KMS-11 (cell line): ENCODE results near the gene SERGEF.

Experiments
- H2AFZ ChIP-seq: fragments of 200-600 bp; sonication (generic); 2 replicates; pipeline ENCODE4 v1.6.1; 2016; ENCODE audit warnings: antibody characterized with exemption, mixed run types, low read depth
- H3K27ac ChIP-seq: fragments of 200-600 bp; sonication (generic); 2 replicates; pipeline ENCODE4 v1.6.1; 2016; ENCODE audit warnings: mild to moderate bottlenecking, mixed run types
- H3K27me3 ChIP-seq: fragments of 200-600 bp; sonication (generic); 2 replicates; pipeline ENCODE4 v1.6.1; 2017; ENCODE audit warnings: mild to moderate bottlenecking, low read depth, mixed run types, moderate library complexity; ENCODE audit not compliant: insufficient read depth
- H3K36me3 ChIP-seq: fragments of 200-600 bp; sonication (generic); 2 replicates; pipeline ENCODE4 v1.6.1; 2017; ENCODE audit warnings: mild to moderate bottlenecking, mixed run types; ENCODE audit not compliant: insufficient read depth
- H3K4me1 ChIP-seq: fragments of 200-600 bp; sonication (generic); 2 replicates; pipeline ENCODE4 v1.6.1; 2016; ENCODE audit warnings: mild to moderate bottlenecking, low read depth, mixed run types; ENCODE audit not compliant: poor library complexity, severe bottlenecking
- H3K4me2 ChIP-seq: fragments of 200-600 bp; sonication (generic); 2 replicates; pipeline ENCODE4 v1.7.0; 2016; ENCODE audit warnings: mild to moderate bottlenecking, mixed run types
- H3K4me3 ChIP-seq: fragments of 200-600 bp; sonication (generic); IDR thresholded peaks from 2 replicates; pipeline ENCODE4 v1.6.1; 2017; ENCODE audit warnings: low read depth, low read length, mixed read lengths; ENCODE audit not compliant: insufficient read depth
- H3K79me2 ChIP-seq: fragments of 200-600 bp; sonication (generic); 2 replicates; pipeline ENCODE4 v1.6.1; 2016; ENCODE audit warnings: low read depth, mixed run types; ENCODE audit not compliant: insufficient read depth
- H3K9ac ChIP-seq: fragments of 200-600 bp; sonication (generic); 2 replicates; pipeline ENCODE4 v1.6.1; 2016; ENCODE audit warnings: mild to moderate bottlenecking, mixed run types
- H4K20me1 ChIP-seq: fragments of 200-600 bp; sonication (generic); 2 replicates; pipeline ENCODE4 v1.6.1; 2016; ENCODE audit warnings: mild to moderate bottlenecking, mixed run types; ENCODE audit not compliant: insufficient read depth
- TF ChIP-seq, protein P1 (sequence below): fragments of 200-600 bp; sonication (generic); conservative IDR thresholded peaks from 2 replicates; pipeline ENCODE4 v1.6.1; 2017; ENCODE audit warnings: low read depth, mild to moderate bottlenecking, antibody characterized with exemption, low read length, moderate library complexity, mixed read lengths

SERGEF gene

DNA sequence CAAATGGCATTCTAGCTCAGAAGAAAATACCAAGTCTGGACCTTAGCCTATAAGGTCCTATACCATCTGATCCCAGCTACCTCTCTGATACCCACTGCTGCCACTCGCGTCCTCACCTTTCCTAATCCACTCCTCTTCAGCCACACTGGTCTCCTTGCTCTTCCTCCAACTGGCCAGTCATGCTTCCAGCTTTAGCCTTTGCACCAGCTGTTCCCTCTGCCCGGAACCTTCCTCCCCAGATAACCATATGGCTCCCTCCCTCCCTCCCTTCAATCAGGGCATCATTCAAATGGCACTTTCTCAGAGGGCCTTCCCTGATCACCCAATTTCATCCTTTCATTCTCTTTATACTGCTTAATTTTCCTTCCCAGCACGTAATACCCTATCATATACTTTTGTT lies 210.4 kb downstream of the SERGEF start:
- H3K4me2 ChIP-seq, result no peak overlapping the region
- TF ChIP-seq, protein P1, sequence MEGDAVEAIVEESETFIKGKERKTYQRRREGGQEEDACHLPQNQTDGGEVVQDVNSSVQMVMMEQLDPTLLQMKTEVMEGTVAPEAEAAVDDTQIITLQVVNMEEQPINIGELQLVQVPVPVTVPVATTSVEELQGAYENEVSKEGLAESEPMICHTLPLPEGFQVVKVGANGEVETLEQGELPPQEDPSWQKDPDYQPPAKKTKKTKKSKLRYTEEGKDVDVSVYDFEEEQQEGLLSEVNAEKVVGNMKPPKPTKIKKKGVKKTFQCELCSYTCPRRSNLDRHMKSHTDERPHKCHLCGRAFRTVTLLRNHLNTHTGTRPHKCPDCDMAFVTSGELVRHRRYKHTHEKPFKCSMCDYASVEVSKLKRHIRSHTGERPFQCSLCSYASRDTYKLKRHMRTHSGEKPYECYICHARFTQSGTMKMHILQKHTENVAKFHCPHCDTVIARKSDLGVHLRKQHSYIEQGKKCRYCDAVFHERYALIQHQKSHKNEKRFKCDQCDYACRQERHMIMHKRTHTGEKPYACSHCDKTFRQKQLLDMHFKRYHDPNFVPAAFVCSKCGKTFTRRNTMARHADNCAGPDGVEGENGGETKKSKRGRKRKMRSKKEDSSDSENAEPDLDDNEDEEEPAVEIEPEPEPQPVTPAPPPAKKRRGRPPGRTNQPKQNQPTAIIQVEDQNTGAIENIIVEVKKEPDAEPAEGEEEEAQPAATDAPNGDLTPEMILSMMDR, result no peak
- no peak overlapping the region for H3K4me3 ChIP-seq
- H3K9ac ChIP-seq, result no peak overlapping the region
- H3K4me1 ChIP-seq, result no peaks in the 10 kb centered on the region
- no peaks in the 10 kb centered on the region for H3K36me3 ChIP-seq
- H3K27me3 ChIP-seq, result no peaks in the 10 kb centered on the region
- H3K27ac ChIP-seq, result no peak overlapping the region
- H2AFZ ChIP-seq, result no peak overlapping the region
- H4K20me1 ChIP-seq, result no peaks in the 10 kb centered on the region
- H3K79me2 ChIP-seq, result no peaks in the 10 kb centered on the region

GRCh38 chr11:17801166-17801565 lies 211.7 kb downstream of the SERGEF start:
- Histone ChIP-seq H2AFZ (no peak overlapping the region), H3K27ac (no peak overlapping the region), H3K79me2 (no peaks in the 10 kb centered on the region)

GRCh38 chr11:17799147-17799546 lies 213.7 kb downstream of the SERGEF start:
- Histone ChIP-seq H3K27ac (no peak overlapping the region), H3K27me3 (no peaks in the 10 kb centered on the region), H3K4me3 (no peak overlapping the region)

More at GRCh38 chr11:17801166-17801565, 211.7 kb downstream of the SERGEF start:
- Histone ChIP-seq H3K4me3 (no peak overlapping the region), H3K27me3 (no peaks in the 10 kb centered on the region), H3K36me3 (no peaks in the 10 kb centered on the region), H3K4me1 (no peaks in the 10 kb centered on the region), H3K4me2 (no peak overlapping the region), H4K20me1 (no peaks in the 10 kb centered on the region), H3K9ac (no peak overlapping the region)
- TF ChIP-seq, protein P1, result no peak

DNA sequence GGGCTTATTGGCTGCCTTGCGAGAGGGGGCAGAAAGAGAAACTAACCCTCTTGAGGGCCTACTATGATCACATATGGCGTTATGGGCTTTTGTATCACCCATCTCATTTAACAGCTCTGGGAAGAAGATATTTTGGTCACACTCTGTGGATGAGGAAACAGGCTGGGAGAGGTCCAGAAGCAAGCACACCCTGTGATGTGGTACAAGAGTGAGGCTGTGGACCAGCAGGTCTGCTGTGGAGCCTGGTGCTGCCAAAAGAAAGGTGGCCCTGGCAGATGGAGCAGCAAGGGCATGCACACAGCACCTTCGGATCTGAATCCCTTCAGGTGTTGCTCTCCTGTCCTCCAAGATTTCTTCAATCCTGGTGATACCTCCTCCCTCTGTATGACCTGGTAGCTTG lies 214.1 kb downstream of the SERGEF start:
- TF ChIP-seq, protein P1, result no peak
- Histone ChIP-seq H3K36me3 (no peaks in the 10 kb centered on the region), H3K27ac (no peak overlapping the region), H3K9ac (no peak overlapping the region), H3K4me2 (no peak overlapping the region), H3K4me1 (no peaks in the 10 kb centered on the region), H3K27me3 (no peaks in the 10 kb centered on the region), H3K4me3 (no peak overlapping the region), H3K79me2 (no peaks in the 10 kb centered on the region), H4K20me1 (no peaks in the 10 kb centered on the region), H2AFZ (no peak overlapping the region)

More at GRCh38 chr11:17799147-17799546, 213.7 kb downstream of the SERGEF start:
- H2AFZ ChIP-seq, result no peak overlapping the region
- H3K79me2 ChIP-seq, result no peaks in the 10 kb centered on the region
- no peaks in the 10 kb centered on the region for H3K36me3 ChIP-seq
- TF ChIP-seq, protein P1, result no peak
- no peaks in the 10 kb centered on the region for H4K20me1 ChIP-seq
- H3K9ac ChIP-seq, result no peak overlapping the region
- no peak overlapping the region for H3K4me2 ChIP-seq
- H3K4me1 ChIP-seq, result no peaks in the 10 kb centered on the region
